HCT116 (cell line): ENCODE results near the gene NFE2. TPM values are rescaled to one million over a fixed set of nuclear protein-coding genes. Genes with fewer than 3 reads are reported as not detected.

Experiments
- ATAC-seq: fragments of 200-7000 bp; cut with Tn5 transposase; 2 replicates; pipeline ENCODE4 v1.9.1; 2020; ENCODE audit warnings: mild to moderate bottlenecking, moderate library complexity
- BruUV-seq: library from RNA; stranded (reverse); fragments of 400-500 nt; replicated peaks from 2 replicates; lab custom pipeline; 2021; lab: Mats Ljungman, UMichigan
- CTCF ChIA-PET: fragments of 300-600 bp; sonication (Branson Sonifier 250); formaldehyde crosslinking; loops from one replicate; lab custom pipeline; 2021; ENCODE audit warnings: antibody characterized with exemption; lab: Charles Lee
- POLR2A ChIA-PET: fragments of 300-600, 350-600 bp; sonication (Branson Sonifier 250); formaldehyde crosslinking; loops from one replicate; lab custom pipeline; 2021; ENCODE audit warnings: antibody characterized with exemption; lab: Charles Lee
- RAD21 ChIA-PET, 2 experiments: fragments of 300-600 bp; sonication (Branson Sonifier 250); formaldehyde crosslinking; loops; one replicate each; lab custom pipeline; 2023; ENCODE audit warnings: low total read pairs in 2 of 2; ENCODE audit not compliant: uncharacterized antibody in 2 of 2, unreplicated experiment in 2 of 2, low non-redundant PET in 1 of 2; lab: Charles Lee
- DNase-seq: peaks from one replicate; pipeline ENCODE4 v3.0.0-alpha.2; 2010; ENCODE audit warnings: low read depth, low spot score
- H2AFZ ChIP-seq: fragments of 200-600 bp; shearing (Covaris generic), sonication (generic); 2 replicates; pipeline ENCODE4 v1.6.1; 2017; ENCODE audit warnings: low read depth, mixed run types, mixed read lengths, antibody characterized with exemption, low read length; ENCODE audit not compliant: poor library complexity, severe bottlenecking
- H3K27ac ChIP-seq: 2 replicates; pipeline ENCODE4 v1.5.1; 2012; ENCODE audit warnings: low read depth, low read length
- H3K27me3 ChIP-seq: fragments of 200-600 bp; sonication (generic); 2 replicates; pipeline ENCODE4 v1.6.1; 2016; ENCODE audit warnings: mixed run types, low read length, mixed read lengths; ENCODE audit not compliant: insufficient read depth
- H3K36me3 ChIP-seq, 2 experiments: fragments of 200-500 bp in 1 of 2; fragments of 200-600 bp in 1 of 2; sonication (Bioruptor generic) in 1 of 2; sonication (generic) in 1 of 2; 2 replicates each; pipeline versions ENCODE4 v1.5.1 to v1.6.1; 2014 to 2016; ENCODE audit warnings: low read length in 2 of 2, inconsistent platforms in 1 of 2, mixed read lengths in 1 of 2, mixed run types in 1 of 2; ENCODE audit not compliant: insufficient read depth in 2 of 2, control insufficient read depth in 1 of 2
- H3K4me1 ChIP-seq, 2 experiments: fragments of 200-600 bp in 1 of 2; sonication (generic) in 1 of 2; 2 replicates each; pipeline versions ENCODE4 v1.5.1 to v1.6.1; 2012 to 2017; ENCODE audit warnings: low read length in 2 of 2, inconsistent platforms in 1 of 2, mild to moderate bottlenecking in 1 of 2, mixed read lengths in 1 of 2, mixed run types in 1 of 2, moderate library complexity in 1 of 2; ENCODE audit not compliant: insufficient read depth in 2 of 2, control insufficient read depth in 1 of 2
- H3K4me2 ChIP-seq: fragments of 200-600 bp; sonication (generic); 2 replicates; pipeline ENCODE4 v1.6.1; 2017; ENCODE audit warnings: mixed run types, low read length, mixed read lengths
- H3K4me3 ChIP-seq, 2 experiments: fragments of 200-600 bp in 1 of 2; sonication (generic) in 1 of 2; replicated peaks in 1 of 2; 2 replicates each; pipeline ENCODE4 v1.5.1; 2011 to 2016; ENCODE audit warnings: low read length in 2 of 2, control low read depth in 1 of 2, low read depth in 1 of 2, mild to moderate bottlenecking in 1 of 2, mixed read lengths in 1 of 2, mixed run types in 1 of 2
- H3K79me2 ChIP-seq: fragments of 200-600 bp; sonication (generic); 2 replicates; pipeline ENCODE4 v1.6.1; 2017; ENCODE audit warnings: mild to moderate bottlenecking, mixed run types, low read length, moderate library complexity, mixed read lengths; ENCODE audit not compliant: insufficient read depth
- H3K9ac ChIP-seq: fragments of 200-600 bp; sonication (generic); 2 replicates; pipeline ENCODE4 v1.6.1; 2016; ENCODE audit warnings: low read length, mixed read lengths
- H3K9me2 ChIP-seq: fragments of 200-600 bp; sonication (generic), shearing (Covaris generic); 2 replicates; pipeline ENCODE4 v1.6.1; 2017; ENCODE audit warnings: mixed run types, mild to moderate bottlenecking, moderate library complexity; ENCODE audit not compliant: insufficient read depth
- H3K9me3 ChIP-seq, 2 experiments: fragments of 200-500 bp in 1 of 2; fragments of 200-600 bp in 1 of 2; sonication (Bioruptor generic) in 1 of 2; sonication (generic) in 1 of 2; 2 replicates each; pipeline ENCODE4 v1.6.1; 2014 to 2017; ENCODE audit warnings: low read length in 2 of 2, mixed read lengths in 2 of 2, inconsistent platforms in 1 of 2, low read depth in 1 of 2, mild to moderate bottlenecking in 1 of 2, mixed run types in 1 of 2, moderate library complexity in 1 of 2; ENCODE audit not compliant: control insufficient read depth in 1 of 2, insufficient read depth in 1 of 2
- H4K20me1 ChIP-seq: fragments of 200-600 bp; sonication (generic), shearing (Covaris generic); 2 replicates; pipeline ENCODE4 v1.6.1; 2017; ENCODE audit warnings: mixed run types, mild to moderate bottlenecking, moderate library complexity; ENCODE audit not compliant: insufficient read depth
- CEBPB ChIP-seq: IDR thresholded peaks from 2 replicates; pipeline ENCODE4 v1.6.1; 2012; ENCODE audit warnings: low read depth
- EGR1 ChIP-seq: IDR thresholded peaks from 2 replicates; pipeline ENCODE4 v1.6.1; 2012; ENCODE audit warnings: low read depth
- ELF1 ChIP-seq: IDR thresholded peaks from 2 replicates; pipeline ENCODE4 v1.6.1; 2012; ENCODE audit warnings: low read depth, borderline replicate concordance
- FOSL1 ChIP-seq: IDR thresholded peaks from 2 replicates; pipeline ENCODE4 v1.6.1; 2012; ENCODE audit warnings: low read depth
- JUND ChIP-seq: IDR thresholded peaks from 2 replicates; pipeline ENCODE4 v1.6.1; 2012
- POLR2A ChIP-seq: IDR thresholded peaks from 2 replicates; pipeline ENCODE4 v1.7.0; 2011; ENCODE audit warnings: borderline replicate concordance; ENCODE audit not compliant: insufficient read depth, insufficient read length; ENCODE audit errors: extremely low read depth
- POLR2AphosphoS5 ChIP-seq: IDR thresholded peaks from 2 replicates; pipeline ENCODE4 v1.6.1; 2011; ENCODE audit warnings: mild to moderate bottlenecking, low read depth, low read length, moderate library complexity
- SIN3A ChIP-seq: IDR thresholded peaks from 2 replicates; pipeline ENCODE4 v1.6.1; 2012; ENCODE audit warnings: low read depth
- SP1 ChIP-seq: IDR thresholded peaks from 2 replicates; pipeline ENCODE4 v1.6.1; 2012; ENCODE audit warnings: low read depth
- TCF7L2 ChIP-seq: IDR thresholded peaks from 2 replicates; pipeline ENCODE4 v1.7.0; 2011; ENCODE audit warnings: borderline replicate concordance, inconsistent platforms; ENCODE audit not compliant: insufficient read depth, insufficient read length; ENCODE audit errors: extremely low read depth
- YY1 ChIP-seq: IDR thresholded peaks from 2 replicates; pipeline ENCODE4 v1.6.1; 2011; ENCODE audit warnings: low read length, low read depth, moderate library complexity, mild to moderate bottlenecking; ENCODE audit not compliant: insufficient replicate concordance; ENCODE audit errors: extremely low read depth
- ZNF274 ChIP-seq: fragments of 200-500 bp; sonication (Bioruptor generic); IDR thresholded peaks from 2 replicates; pipeline ENCODE4 v1.6.1; 2014; ENCODE audit warnings: mild to moderate bottlenecking, low read depth, low read length, inconsistent platforms
- intact Hi-C: fragments of 100-400 bp; cut with micrococcal nuclease; formaldehyde crosslinking; loops from 2 replicates; pipeline ENCODE4 v1.10.0; 2022
- total RNA-seq: library from RNA; stranded (reverse); gene quantifications from one replicate; pipeline ENCODE4 v1.2.1, GENCODE V29; 2021; ENCODE audit not compliant: unreplicated experiment
- TF ChIP-seq, protein P1 (sequence below): IDR thresholded peaks from 2 replicates; pipeline ENCODE4 v1.6.1; 2012
- TF ChIP-seq, protein P2 (sequence below): IDR thresholded peaks from 2 replicates; pipeline ENCODE4 v1.6.1; 2012
- TF ChIP-seq, protein P3 (sequence below), 3 experiments: fragments of 200-600 bp in 1 of 3; sonication (generic) in 1 of 3; IDR thresholded peaks in 2 of 3; conservative IDR thresholded peaks in 1 of 3; 2 replicates each; pipeline ENCODE4 v1.5.1; 2012 to 2017; ENCODE audit warnings: low read depth in 2 of 3, low read length in 2 of 3, antibody characterized with exemption in 1 of 3, borderline replicate concordance in 1 of 3, control low read depth in 1 of 3, mild to moderate bottlenecking in 1 of 3, mixed read lengths in 1 of 3, mixed run types in 1 of 3, moderate library complexity in 1 of 3; ENCODE audit not compliant: insufficient read depth in 1 of 3
- TF ChIP-seq, protein P4 (sequence below): IDR thresholded peaks from 2 replicates; pipeline ENCODE4 v1.6.1; 2011; ENCODE audit warnings: mild to moderate bottlenecking, low read length, moderate library complexity; ENCODE audit not compliant: insufficient replicate concordance; ENCODE audit errors: extremely low read depth

NFE2 gene
- total RNA-seq, 1 experiment from 2014 or later, result 1.3 TPM

DNA sequence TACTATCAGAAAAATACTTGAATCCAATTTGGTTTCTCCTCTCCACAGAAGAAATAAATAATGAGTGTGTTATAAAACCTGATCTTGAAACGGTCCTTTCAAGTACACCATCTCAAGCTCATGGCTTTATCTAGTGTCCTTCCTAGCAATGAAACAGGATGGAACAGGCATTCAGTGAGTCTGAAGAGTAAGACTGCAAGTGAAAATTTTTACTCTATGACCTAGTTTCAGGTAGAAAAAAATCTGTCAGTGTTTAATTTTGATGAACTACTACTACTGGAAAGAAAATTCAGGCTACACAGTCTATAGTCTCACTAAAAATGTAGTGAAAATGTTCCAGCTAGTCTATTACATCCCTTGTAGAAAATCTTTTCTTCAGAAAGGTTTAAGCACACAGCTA is 28.6 kb downstream of the NFE2 start:
- ChIA-PET CTCF (interaction anchor here (0.5 to 1.0 kb wide), 2 partner anchors 21 to 25 kb away, joined by 3 to 4 read pairs; no protein-coding TSS in a partner anchor), RAD21 (no interaction called here), POLR2A (interaction anchor here (0.8 to 1.5 kb wide), 2 partner anchors 10 to 53 kb away, joined by 3 to 4 read pairs; partner anchors contain the start of gene COPZ1)
- H3K27me3 ChIP-seq, result no peaks in the 10 kb centered on the region
- no peak overlapping the region for H3K27ac ChIP-seq
- no peak overlapping the region for H2AFZ ChIP-seq
- ATAC-seq, result no peak
- no peak overlapping the region for H3K9ac ChIP-seq
- H3K4me2 ChIP-seq, result no peak overlapping the region
- TF ChIP-seq POLR2AphosphoS5, result no peak
- TF ChIP-seq, protein P1, sequence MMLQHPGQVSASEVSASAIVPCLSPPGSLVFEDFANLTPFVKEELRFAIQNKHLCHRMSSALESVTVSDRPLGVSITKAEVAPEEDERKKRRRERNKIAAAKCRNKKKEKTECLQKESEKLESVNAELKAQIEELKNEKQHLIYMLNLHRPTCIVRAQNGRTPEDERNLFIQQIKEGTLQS, result no peak
- no peaks in the 10 kb centered on the region for H4K20me1 ChIP-seq
- no peaks in the 10 kb centered on the region for H3K9me3 ChIP-seq
- H3K4me1 ChIP-seq, result no peaks in the 10 kb centered on the region
- BruUV-seq, result no TSS peak
- peaks cover 34% of the 10 kb centered on the region for H3K79me2 ChIP-seq
- no peaks in the 10 kb centered on the region for H3K9me2 ChIP-seq
- DNase-seq, result no peak
- intact Hi-C loops, result no loop called here
- peaks cover 0 to 7% of the 10 kb centered on the region in 2 experiments; a peak in 1 of 4 replicates for H3K36me3 ChIP-seq
- H3K4me3 ChIP-seq, result no peak overlapping the region

DNA sequence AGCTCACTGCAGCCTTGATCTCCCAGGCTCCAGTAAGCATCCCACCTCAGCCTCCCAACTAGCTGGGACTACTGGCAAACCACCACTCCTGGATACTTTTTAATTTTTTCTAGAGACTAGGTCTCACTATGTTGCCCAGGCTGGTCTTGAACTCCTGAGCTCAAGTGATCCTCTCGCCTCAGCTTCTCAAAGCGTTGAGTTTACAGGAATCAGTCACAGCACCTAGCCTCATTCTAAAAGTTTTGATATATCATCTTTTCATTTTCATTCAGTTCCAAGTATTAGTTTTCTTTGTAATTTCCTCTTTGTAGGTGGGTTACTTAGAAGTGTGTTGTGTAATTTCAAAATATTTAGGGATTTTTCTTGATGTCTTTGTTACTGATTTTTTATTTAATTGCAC is 30.5 kb downstream of the NFE2 start:
- Histone ChIP-seq H3K4me1 (no peaks in the 10 kb centered on the region), H3K79me2 (peaks cover 15% of the 10 kb centered on the region), H4K20me1 (no peaks in the 10 kb centered on the region), H3K9ac (no peak overlapping the region), H3K36me3 (peaks cover 0 to 7% of the 10 kb centered on the region in 2 experiments; a peak in 1 of 4 replicates), H3K27ac (no peak overlapping the region), H3K9me2 (no peaks in the 10 kb centered on the region), H3K9me3 (no peaks in the 10 kb centered on the region), H3K4me2 (no peak overlapping the region), H3K4me3 (no peak overlapping the region), H2AFZ (no peak overlapping the region), H3K27me3 (no peaks in the 10 kb centered on the region)
- no peak for DNase-seq
- ChIA-PET RAD21 (no interaction called here), POLR2A (interaction anchor here (1.4 to 1.7 kb wide), 2 partner anchors 10 to 11 kb away, joined by 3 to 9 read pairs; partner anchors contain the start of genes CBX5 and HNRNPA1), CTCF (no interaction called here)
- no peak for ATAC-seq
- BruUV-seq, result no TSS peak
- intact Hi-C loops, result no loop called here
- no peak for TF ChIP-seq CEBPB
- TF ChIP-seq POLR2A, result no peak
- no peak for TF ChIP-seq ZNF274
- TF ChIP-seq, protein P2, sequence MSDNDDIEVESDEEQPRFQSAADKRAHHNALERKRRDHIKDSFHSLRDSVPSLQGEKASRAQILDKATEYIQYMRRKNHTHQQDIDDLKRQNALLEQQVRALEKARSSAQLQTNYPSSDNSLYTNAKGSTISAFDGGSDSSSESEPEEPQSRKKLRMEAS, result no peak
- TF ChIP-seq JUND, result no peak
- no peak for TF ChIP-seq POLR2AphosphoS5
- TF ChIP-seq, protein P3, sequence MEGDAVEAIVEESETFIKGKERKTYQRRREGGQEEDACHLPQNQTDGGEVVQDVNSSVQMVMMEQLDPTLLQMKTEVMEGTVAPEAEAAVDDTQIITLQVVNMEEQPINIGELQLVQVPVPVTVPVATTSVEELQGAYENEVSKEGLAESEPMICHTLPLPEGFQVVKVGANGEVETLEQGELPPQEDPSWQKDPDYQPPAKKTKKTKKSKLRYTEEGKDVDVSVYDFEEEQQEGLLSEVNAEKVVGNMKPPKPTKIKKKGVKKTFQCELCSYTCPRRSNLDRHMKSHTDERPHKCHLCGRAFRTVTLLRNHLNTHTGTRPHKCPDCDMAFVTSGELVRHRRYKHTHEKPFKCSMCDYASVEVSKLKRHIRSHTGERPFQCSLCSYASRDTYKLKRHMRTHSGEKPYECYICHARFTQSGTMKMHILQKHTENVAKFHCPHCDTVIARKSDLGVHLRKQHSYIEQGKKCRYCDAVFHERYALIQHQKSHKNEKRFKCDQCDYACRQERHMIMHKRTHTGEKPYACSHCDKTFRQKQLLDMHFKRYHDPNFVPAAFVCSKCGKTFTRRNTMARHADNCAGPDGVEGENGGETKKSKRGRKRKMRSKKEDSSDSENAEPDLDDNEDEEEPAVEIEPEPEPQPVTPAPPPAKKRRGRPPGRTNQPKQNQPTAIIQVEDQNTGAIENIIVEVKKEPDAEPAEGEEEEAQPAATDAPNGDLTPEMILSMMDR (IDR thresholded peaks at IDR 0.05 in 2 of 3, conservative IDR thresholded peaks at IDR 0.05 in 1 of 3; ENCODE audit: borderline replicate concordance in 1 of 3, insufficient read depth in 1 of 3, low read depth in 2 of 3, low read length in 2 of 3), result no peak
- TF ChIP-seq SIN3A, result no peak
- TF ChIP-seq, protein P1, result no peak
- no peak for TF ChIP-seq YY1
- TF ChIP-seq, protein P4, sequence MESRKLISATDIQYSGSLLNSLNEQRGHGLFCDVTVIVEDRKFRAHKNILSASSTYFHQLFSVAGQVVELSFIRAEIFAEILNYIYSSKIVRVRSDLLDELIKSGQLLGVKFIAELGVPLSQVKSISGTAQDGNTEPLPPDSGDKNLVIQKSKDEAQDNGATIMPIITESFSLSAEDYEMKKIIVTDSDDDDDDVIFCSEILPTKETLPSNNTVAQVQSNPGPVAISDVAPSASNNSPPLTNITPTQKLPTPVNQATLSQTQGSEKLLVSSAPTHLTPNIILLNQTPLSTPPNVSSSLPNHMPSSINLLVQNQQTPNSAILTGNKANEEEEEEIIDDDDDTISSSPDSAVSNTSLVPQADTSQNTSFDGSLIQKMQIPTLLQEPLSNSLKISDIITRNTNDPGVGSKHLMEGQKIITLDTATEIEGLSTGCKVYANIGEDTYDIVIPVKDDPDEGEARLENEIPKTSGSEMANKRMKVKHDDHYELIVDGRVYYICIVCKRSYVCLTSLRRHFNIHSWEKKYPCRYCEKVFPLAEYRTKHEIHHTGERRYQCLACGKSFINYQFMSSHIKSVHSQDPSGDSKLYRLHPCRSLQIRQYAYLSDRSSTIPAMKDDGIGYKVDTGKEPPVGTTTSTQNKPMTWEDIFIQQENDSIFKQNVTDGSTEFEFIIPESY, result no peak
- no peak for TF ChIP-seq FOSL1
- no peak for TF ChIP-seq ELF1
- no peak for TF ChIP-seq SP1
- no peak for TF ChIP-seq EGR1
- TF ChIP-seq TCF7L2, result no peak
